ENCODE data around the gene PGA4. TPM values are rescaled to one million over a fixed set of nuclear protein-coding genes. Genes with fewer than 3 reads are reported as not detected.
"Not testable (repeated sequence)": the region's sequence is repeated elsewhere in the genome, so short reads cannot be mapped to it uniquely, and the experiment has no call there.

The PGA4 gene
- total RNA-seq, 2 donors from 2014 or later = not detected

GRCh38 chr11:61194169-61194671, 27.9 kb upstream of the PGA4 start:
- H3K4me3 Mint-ChIP-seq = no peak overlapping the region
- H3K27ac Mint-ChIP-seq = no peak overlapping the region
- no peaks in the 10 kb centered on the region for H3K9me3 ChIP-seq (ENCODE audit: control insufficient read depth, low read length, poor library complexity, severe bottlenecking)
- no peak for DNase-seq
- no peak for ATAC-seq
- H3K4me1 Mint-ChIP-seq = peaks cover 2% of the 10 kb centered on the region
- peaks cover 27% of the 10 kb centered on the region for H3K27me3 Mint-ChIP-seq
- no peaks in the 10 kb centered on the region for H3K36me3 Mint-ChIP-seq (ENCODE audit: low read depth)

- ATAC-seq (no peak), DNase-seq (no peak)
- Mint-ChIP-seq H3K27me3 (peaks cover 24% of the 10 kb centered on the region), H3K4me3 (no peak overlapping the region), H3K4me1 (no peaks in the 10 kb centered on the region), H3K27ac (peak overlapping the region; percentile 21), H3K36me3 (ENCODE audit: low read depth) (no peaks in the 10 kb centered on the region)
- no peaks in the 10 kb centered on the region for H3K9me3 ChIP-seq (ENCODE audit: control insufficient read depth, low read length, poor library complexity, severe bottlenecking)
Measured at GRCh38 chr11:61194981-61195695, 27.0 kb upstream of the PGA4 start.

GRCh38 chr11:61195719-61196118, 26.4 kb upstream of the PGA4 start:
- no peaks in the 10 kb centered on the region for H3K9me3 ChIP-seq (ENCODE audit: control insufficient read depth, low read length, poor library complexity, severe bottlenecking)
- Mint-ChIP-seq H3K4me3 (no peak overlapping the region), H3K4me1 (no peaks in the 10 kb centered on the region), H3K27me3 (peaks cover 27% of the 10 kb centered on the region), H3K27ac (peak overlapping the region; percentile 21), H3K36me3 (ENCODE audit: low read depth) (no peaks in the 10 kb centered on the region)
- ATAC-seq (no peak), DNase-seq (no peak)

GRCh38 chr11:61198361-61198760, 23.8 kb upstream of the PGA4 start:
- peaks cover 3% of the 10 kb centered on the region for H3K4me1 Mint-ChIP-seq
- H3K27ac Mint-ChIP-seq = no peak overlapping the region
- DNase-seq = no peak
- H3K36me3 Mint-ChIP-seq (ENCODE audit: low read depth) = no peaks in the 10 kb centered on the region
- H3K4me3 Mint-ChIP-seq = no peak overlapping the region
- no peaks in the 10 kb centered on the region for H3K9me3 ChIP-seq (ENCODE audit: control insufficient read depth, low read length, poor library complexity, severe bottlenecking)
- no peak for ATAC-seq
- H3K27me3 Mint-ChIP-seq = peaks cover 43% of the 10 kb centered on the region

- ATAC-seq (no peak), DNase-seq (no peak)
- peaks cover 43% of the 10 kb centered on the region for H3K27me3 Mint-ChIP-seq
- H3K4me3 Mint-ChIP-seq = no peak overlapping the region
- H3K4me1 Mint-ChIP-seq = peaks cover 3% of the 10 kb centered on the region
- H3K36me3 Mint-ChIP-seq (ENCODE audit: low read depth) = no peaks in the 10 kb centered on the region
- H3K9me3 ChIP-seq (ENCODE audit: control insufficient read depth, low read length, poor library complexity, severe bottlenecking) = no peaks in the 10 kb centered on the region
- no peak overlapping the region for H3K27ac Mint-ChIP-seq
Measured at GRCh38 chr11:61198948-61199523, 23.1 kb upstream of the PGA4 start.

DNA sequence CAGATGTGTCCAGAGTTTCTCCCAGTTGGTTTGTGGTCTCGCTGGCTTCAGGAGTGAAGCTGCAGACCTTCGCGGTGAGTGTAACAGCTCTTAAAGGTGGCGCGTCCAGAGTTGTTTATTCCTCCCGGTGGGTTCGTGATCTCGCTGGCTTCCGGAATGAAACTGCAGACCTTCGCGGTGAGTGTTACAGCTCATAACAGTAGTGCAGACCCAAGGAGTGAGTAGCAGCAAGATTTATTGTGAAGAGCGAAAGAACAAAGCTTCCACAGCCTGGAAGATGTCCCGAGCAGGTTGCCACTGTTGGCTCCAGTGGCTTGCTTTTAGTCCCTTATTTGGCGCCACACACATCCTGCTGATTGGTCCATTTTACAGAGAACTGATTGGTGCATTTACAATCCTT, 20.7 kb upstream of the PGA4 start:
- no peak for ATAC-seq
- H3K27me3 Mint-ChIP-seq = peaks cover 41% of the 10 kb centered on the region
- H3K27ac Mint-ChIP-seq = no peak overlapping the region
- no peaks in the 10 kb centered on the region for H3K36me3 Mint-ChIP-seq (ENCODE audit: low read depth)
- no peaks in the 10 kb centered on the region for H3K9me3 ChIP-seq (ENCODE audit: control insufficient read depth, low read length, poor library complexity, severe bottlenecking)
- H3K4me3 Mint-ChIP-seq = no peak overlapping the region
- no peak for DNase-seq
- H3K4me1 Mint-ChIP-seq = peaks cover 3% of the 10 kb centered on the region

DNA sequence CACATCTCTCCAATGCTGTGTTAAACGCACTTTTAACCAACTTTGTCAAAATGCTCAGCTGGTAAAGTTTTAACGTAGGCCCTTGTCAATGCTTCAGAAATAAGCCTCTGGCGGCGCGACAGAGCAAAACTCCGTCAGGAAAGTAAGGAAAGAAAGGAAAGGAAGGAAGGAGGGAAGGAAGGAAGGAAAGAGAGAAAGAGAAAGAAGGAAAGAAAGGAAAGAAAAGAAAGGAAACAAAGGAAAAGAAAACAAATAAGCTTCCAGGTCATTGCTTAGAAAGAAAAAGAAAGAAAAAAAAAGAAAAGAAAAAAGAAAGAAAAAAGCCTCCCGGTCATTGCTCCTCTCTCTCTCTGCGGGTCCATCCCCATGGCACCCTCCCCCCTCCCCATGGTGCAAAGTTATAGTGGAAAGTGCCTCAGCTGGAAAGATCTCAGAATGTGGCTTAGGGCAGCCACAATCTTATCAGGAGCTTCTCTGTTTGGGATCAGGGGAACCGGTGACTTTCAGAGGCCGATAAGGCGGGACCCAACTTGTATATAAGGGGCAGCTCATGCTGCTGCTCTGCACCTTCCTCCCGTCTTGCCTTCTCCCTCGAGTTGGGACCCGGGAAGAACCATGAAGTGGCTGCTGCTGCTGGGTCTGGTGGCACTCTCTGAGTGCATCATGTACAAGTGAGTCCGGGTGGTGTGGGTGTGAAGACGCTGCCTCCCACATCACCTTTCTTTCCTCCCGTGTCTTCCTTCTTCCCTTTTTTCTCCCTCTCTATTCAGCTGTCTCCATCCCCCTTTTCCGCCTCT, 19.0 kb upstream of the PGA4 start, which contains the start of gene PGA3:
Gene PGA3, plus strand, starts transcription at position 566 of the 797 bp plus-strand sequence. Its CDS starts 50 bp downstream, at position 616.
- not testable (repeated sequence) for DNase-seq; H3K36me3 Mint-ChIP-seq (ENCODE audit: low read depth); H3K9me3 ChIP-seq (ENCODE audit: control insufficient read depth, low read length, poor library complexity, severe bottlenecking); H3K4me1 Mint-ChIP-seq; H3K27ac Mint-ChIP-seq; ATAC-seq; H3K4me3 Mint-ChIP-seq
- H3K27me3 Mint-ChIP-seq = peaks cover 41% of the 10 kb centered on the region

DNA sequence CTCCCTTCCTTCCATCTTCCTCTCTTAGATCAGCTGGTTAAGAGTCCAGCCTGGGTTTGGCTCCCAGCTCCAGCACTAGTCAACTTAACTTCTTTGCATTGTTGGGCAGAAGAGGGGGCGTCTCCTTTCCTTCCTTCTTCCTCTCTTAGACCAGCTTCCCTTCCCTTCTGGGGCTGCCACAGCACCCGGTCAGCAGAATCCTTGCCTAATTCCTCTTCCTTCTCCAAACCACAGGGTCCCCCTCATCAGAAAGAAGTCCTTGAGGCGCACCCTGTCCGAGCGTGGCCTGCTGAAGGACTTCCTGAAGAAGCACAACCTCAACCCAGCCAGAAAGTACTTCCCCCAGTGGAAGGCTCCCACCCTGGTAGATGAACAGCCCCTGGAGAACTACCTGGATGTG, 18.3 kb upstream of the PGA4 start:
- H3K27ac Mint-ChIP-seq = not testable (repeated sequence)

GRCh38 chr11:61204502-61205059, 17.6 kb upstream of the PGA4 start:
- H3K4me1 Mint-ChIP-seq; H3K4me3 Mint-ChIP-seq; H3K36me3 Mint-ChIP-seq (ENCODE audit: low read depth); H3K27ac Mint-ChIP-seq; ATAC-seq; H3K9me3 ChIP-seq (ENCODE audit: control insufficient read depth, low read length, poor library complexity, severe bottlenecking); DNase-seq: not testable (repeated sequence)
- H3K27me3 Mint-ChIP-seq = peaks cover 41% of the 10 kb centered on the region

More for the DNA sequence above, 18.3 kb upstream of the PGA4 start:
- not testable (repeated sequence) for ATAC-seq; H3K36me3 Mint-ChIP-seq (ENCODE audit: low read depth); H3K4me3 Mint-ChIP-seq; H3K9me3 ChIP-seq (ENCODE audit: control insufficient read depth, low read length, poor library complexity, severe bottlenecking); H3K4me1 Mint-ChIP-seq; DNase-seq
- peaks cover 41% of the 10 kb centered on the region for H3K27me3 Mint-ChIP-seq

DNA sequence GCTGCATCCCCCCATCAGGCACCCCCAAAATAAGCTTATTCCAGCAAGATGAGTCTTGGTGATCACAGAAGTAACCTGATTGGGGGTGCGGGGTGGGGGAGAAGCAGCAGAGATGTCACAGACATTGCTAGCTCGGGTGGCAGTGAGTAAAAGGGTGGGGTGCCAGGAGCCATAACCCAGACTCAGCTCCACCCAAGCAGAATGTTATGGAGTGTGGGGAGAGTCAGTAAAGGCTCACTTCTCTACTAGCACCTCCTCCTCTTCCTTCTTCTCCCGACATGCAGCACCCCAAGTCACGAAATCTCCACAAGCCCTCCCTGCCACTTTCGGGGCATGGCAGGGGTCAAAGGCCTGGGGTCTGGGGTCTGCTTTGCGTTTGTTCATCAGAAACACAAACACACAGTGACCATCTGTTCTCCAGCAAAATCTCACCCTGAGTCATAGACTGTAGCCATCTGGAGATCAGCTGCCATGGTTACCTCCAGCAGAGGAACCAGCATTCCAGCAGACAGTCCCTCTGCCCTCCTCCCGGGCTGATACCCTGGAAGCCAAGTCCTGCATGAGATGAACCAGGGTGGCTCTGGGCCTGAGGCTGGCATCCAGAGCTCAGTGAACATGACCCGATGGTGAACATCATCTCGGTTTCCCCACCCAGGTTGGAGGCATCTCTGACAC, 14.4 kb upstream of the PGA4 start:
- not testable (repeated sequence) for H3K4me1 Mint-ChIP-seq; H3K9me3 ChIP-seq (ENCODE audit: control insufficient read depth, low read length, poor library complexity, severe bottlenecking); H3K36me3 Mint-ChIP-seq (ENCODE audit: low read depth); H3K27ac Mint-ChIP-seq; ATAC-seq; H3K4me3 Mint-ChIP-seq; DNase-seq
- H3K27me3 Mint-ChIP-seq = peaks cover 23% of the 10 kb centered on the region

DNA sequence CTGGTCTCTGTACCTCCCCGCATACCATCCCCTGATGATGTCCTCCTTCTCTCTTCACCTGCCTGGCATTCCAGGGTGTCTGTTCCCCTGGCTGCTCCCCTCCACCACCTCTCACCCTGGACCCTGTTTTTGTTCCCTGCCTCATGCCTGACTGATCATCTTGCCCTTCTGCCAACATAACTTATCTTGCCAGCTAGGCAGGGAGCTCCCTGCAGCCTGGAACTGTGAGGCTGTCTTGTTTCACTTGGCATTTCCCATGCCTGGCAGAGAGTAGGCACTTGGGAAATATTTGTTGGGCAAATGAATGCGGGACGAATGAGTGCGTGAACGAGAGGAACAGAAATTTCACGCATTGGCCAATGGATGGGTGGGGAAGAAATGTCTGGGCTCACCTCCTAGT, 11.5 kb upstream of the PGA4 start:
- H3K9me3 ChIP-seq (ENCODE audit: control insufficient read depth, low read length, poor library complexity, severe bottlenecking); H3K4me1 Mint-ChIP-seq; H3K27ac Mint-ChIP-seq; DNase-seq; H3K36me3 Mint-ChIP-seq (ENCODE audit: low read depth); ATAC-seq; H3K4me3 Mint-ChIP-seq; H3K27me3 Mint-ChIP-seq: not testable (repeated sequence)

GRCh38 chr11:61211327-61211952, 10.7 kb upstream of the PGA4 start:
- H3K27me3 Mint-ChIP-seq; H3K4me3 Mint-ChIP-seq; H3K4me1 Mint-ChIP-seq; H3K36me3 Mint-ChIP-seq (ENCODE audit: low read depth); H3K27ac Mint-ChIP-seq; DNase-seq; H3K9me3 ChIP-seq (ENCODE audit: control insufficient read depth, low read length, poor library complexity, severe bottlenecking); ATAC-seq: not testable (repeated sequence)
